ENCODE results near the gene TMEM272. TPM values are rescaled to one million over a fixed set of nuclear protein-coding genes. Genes with fewer than 3 reads are reported as not detected.
A peak's percentile ranks its signal among the peaks of the same experiment; 100 is the strongest.

TMEM272 gene
- total RNA-seq, 2 experiments from 2014 or later, result 0.10 to 0.31 TPM

GRCh38 chr13:51814071-51814470 is 30.9 kb downstream of the TMEM272 start:
- H3K4me1 Mint-ChIP-seq (ENCODE audit: low read depth), result peaks cover 57% of the 10 kb centered on the region
- no peaks in the 10 kb centered on the region for H3K9me3 Mint-ChIP-seq
- CTCF ChIA-PET, result interaction anchor here (0.6 to 7.3 kb wide), 13 partner anchors 8 to 387 kb away, joined by 3 to 158 read pairs (median 18); partner anchors contain the start of genes NEK5 and TMEM272
- POLR2A ChIA-PET, result interaction anchor here (1.8 to 3.0 kb wide), 2 partner anchors 9 to 12 kb away, joined by 8 to 13 read pairs; no protein-coding TSS in a partner anchor
- no peaks in the 10 kb centered on the region for H3K27me3 Mint-ChIP-seq
- H3K4me3 Mint-ChIP-seq, result no peak overlapping the region
- no peak overlapping the region for H3K27ac Mint-ChIP-seq
- H3K36me3 Mint-ChIP-seq, result peaks cover 3% of the 10 kb centered on the region
- intact Hi-C loops (cut with micrococcal nuclease), result loop anchor here (2.0 kb wide), 1 partner anchor 313 kb away; no protein-coding TSS in a partner anchor
- no peak for DNase-seq

DNA sequence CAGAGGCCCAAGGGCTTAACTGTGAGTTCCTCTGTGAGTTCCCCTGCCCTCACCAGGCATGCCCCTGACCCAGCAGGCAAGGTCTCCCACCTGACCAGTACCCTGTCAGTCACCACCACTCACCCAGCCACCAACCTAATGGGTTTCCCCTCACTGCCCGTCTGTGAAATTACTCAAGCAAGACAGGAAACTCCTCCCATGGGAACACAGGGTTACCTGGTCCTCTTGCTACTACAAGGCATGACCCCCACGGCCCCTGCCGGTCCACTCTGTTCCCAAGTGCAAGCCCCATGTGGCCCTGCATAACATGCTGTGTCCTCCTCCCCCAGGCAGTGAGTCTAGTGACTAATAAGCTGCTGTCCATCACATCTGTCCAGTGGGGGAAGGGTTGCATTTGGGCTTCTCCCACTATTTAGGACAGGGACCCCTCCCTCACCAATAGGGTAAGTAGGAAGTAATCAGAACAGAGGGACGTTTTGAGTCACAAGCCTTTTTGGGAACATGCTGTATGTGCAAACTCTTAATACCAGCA is 33.0 kb downstream of the TMEM272 start:
- intact Hi-C loops (cut with micrococcal nuclease), result no loop called here
- DNase-seq, result peak; percentile 65
- peak overlapping the region; percentile 65 for H3K27ac Mint-ChIP-seq
- H3K4me1 Mint-ChIP-seq (ENCODE audit: low read depth), result peaks cover 50% of the 10 kb centered on the region
- H3K36me3 Mint-ChIP-seq, result peaks cover 4% of the 10 kb centered on the region
- no peaks in the 10 kb centered on the region for H3K27me3 Mint-ChIP-seq
- no peak overlapping the region for H3K4me3 Mint-ChIP-seq
- CTCF ChIA-PET, result interaction anchor here (2.7 to 7.3 kb wide), 4 partner anchors 10 to 38 kb away, joined by 16 to 158 read pairs (median 68); no protein-coding TSS in a partner anchor
- H3K9me3 Mint-ChIP-seq, result no peaks in the 10 kb centered on the region
- POLR2A ChIA-PET, result no interaction called here

- H3K36me3 Mint-ChIP-seq, result peaks cover 4% of the 10 kb centered on the region
- peak overlapping the region; percentile 65 for H3K27ac Mint-ChIP-seq
- H3K9me3 Mint-ChIP-seq, result no peaks in the 10 kb centered on the region
- ChIA-PET POLR2A (no interaction called here), CTCF (interaction anchor here (1.4 to 7.3 kb wide), 3 partner anchors 10 to 39 kb away, joined by 4 to 158 read pairs (median 16); no protein-coding TSS in a partner anchor)
- H3K27me3 Mint-ChIP-seq, result no peaks in the 10 kb centered on the region
- no peak for DNase-seq
- intact Hi-C loops (cut with micrococcal nuclease), result no loop called here
- peaks cover 51% of the 10 kb centered on the region for H3K4me1 Mint-ChIP-seq (ENCODE audit: low read depth)
- no peak overlapping the region for H3K4me3 Mint-ChIP-seq
Measured at GRCh38 chr13:51811046-51811445, 33.9 kb downstream of the TMEM272 start.

DNA sequence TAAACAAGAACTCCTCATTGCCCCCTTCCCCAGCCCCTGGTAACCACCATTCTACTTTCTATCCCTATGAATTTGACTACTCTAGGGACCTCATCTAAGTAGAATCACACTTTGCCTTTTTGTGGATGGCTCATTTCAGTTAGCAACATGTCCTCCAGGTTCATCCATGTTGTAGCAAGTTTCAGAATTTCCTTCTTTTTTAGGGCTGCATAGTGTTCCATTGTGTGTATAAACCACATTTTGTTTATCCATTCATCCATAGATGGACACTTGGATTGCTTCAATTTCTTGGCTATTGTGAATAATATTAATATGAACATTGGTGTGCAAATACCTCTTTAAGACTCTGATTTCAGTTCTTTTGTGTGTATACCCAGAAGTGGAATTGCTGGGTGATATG is 36.2 kb downstream of the TMEM272 start:
- ChIA-PET CTCF (interaction anchor here (0.9 kb wide), 1 partner anchor 11 kb away, joined by 3 read pairs; no protein-coding TSS in a partner anchor), POLR2A (no interaction called here)
- no peak for DNase-seq
- Mint-ChIP-seq H3K27ac (no peak overlapping the region), H3K36me3 (peaks cover 6% of the 10 kb centered on the region), H3K4me1 (ENCODE audit: low read depth) (peaks cover 47% of the 10 kb centered on the region), H3K27me3 (no peaks in the 10 kb centered on the region), H3K9me3 (no peaks in the 10 kb centered on the region), H3K4me3 (no peak overlapping the region)
- intact Hi-C loops (cut with micrococcal nuclease), result no loop called here

GRCh38 chr13:51807041-51807440 is 37.9 kb downstream of the TMEM272 start:
- ChIA-PET CTCF (interaction anchor here (0.6 to 3.4 kb wide), 2 partner anchors 8 to 673 kb away, joined by 3 to 38 read pairs; no protein-coding TSS in a partner anchor), POLR2A (no interaction called here)
- Mint-ChIP-seq H3K27ac (no peak overlapping the region), H3K27me3 (peaks cover 2% of the 10 kb centered on the region), H3K36me3 (peaks cover 9% of the 10 kb centered on the region), H3K4me1 (ENCODE audit: low read depth) (peaks cover 56% of the 10 kb centered on the region), H3K4me3 (no peak overlapping the region), H3K9me3 (no peaks in the 10 kb centered on the region)
- no peak for DNase-seq
- intact Hi-C loops (cut with micrococcal nuclease), result no loop called here

DNA sequence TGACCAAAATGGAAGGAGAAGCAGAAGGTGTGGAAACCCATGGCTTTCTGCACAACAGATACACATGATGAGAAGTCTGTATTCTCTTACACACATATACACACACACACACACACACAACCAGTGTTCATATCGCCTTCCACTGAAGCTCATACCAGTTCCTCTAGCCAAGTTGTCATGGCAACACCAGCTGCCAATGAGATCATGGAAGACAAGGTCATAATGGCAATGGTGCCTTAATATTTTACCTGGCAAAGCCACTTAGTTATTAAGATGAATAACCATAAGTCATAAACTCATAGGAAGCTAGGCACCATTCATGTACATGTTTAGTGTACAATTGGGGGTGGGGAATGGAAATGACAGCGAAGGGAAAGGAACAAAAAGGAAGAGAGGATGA is 38.4 kb downstream of the TMEM272 start:
- ChIA-PET CTCF (interaction anchor here (3.4 kb wide), 1 partner anchor 9 kb away, joined by 38 read pairs; no protein-coding TSS in a partner anchor), POLR2A (no interaction called here)
- H3K9me3 Mint-ChIP-seq, result no peaks in the 10 kb centered on the region
- H3K4me3 Mint-ChIP-seq, result no peak overlapping the region
- DNase-seq, result peak; percentile 31
- H3K4me1 Mint-ChIP-seq (ENCODE audit: low read depth), result peaks cover 56% of the 10 kb centered on the region
- H3K27me3 Mint-ChIP-seq, result peaks cover 2% of the 10 kb centered on the region
- no peak overlapping the region for H3K27ac Mint-ChIP-seq
- H3K36me3 Mint-ChIP-seq, result peaks cover 9% of the 10 kb centered on the region
- intact Hi-C loops (cut with micrococcal nuclease), result no loop called here

DNA sequence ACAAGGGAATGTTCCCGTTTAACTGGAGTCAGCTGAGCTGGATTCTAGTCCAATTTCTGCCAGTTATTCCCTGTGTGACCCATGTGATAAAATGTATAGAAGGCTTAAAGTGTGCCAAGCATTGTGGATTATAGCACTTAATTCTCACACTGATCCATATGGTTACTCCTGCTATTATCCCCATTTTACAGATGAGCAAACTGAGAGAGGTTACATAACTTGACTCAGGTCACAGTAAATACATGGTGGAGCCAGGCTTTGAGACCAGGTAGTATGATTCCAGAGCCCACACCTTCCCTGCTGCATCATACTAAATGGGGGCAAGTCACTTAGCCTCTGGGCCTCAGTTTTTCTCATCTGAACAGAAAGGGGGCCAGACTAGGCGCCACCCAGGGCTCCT is 39.1 kb downstream of the TMEM272 start:
- Mint-ChIP-seq H3K36me3 (peaks cover 9% of the 10 kb centered on the region), H3K27ac (no peak overlapping the region), H3K27me3 (peaks cover 2% of the 10 kb centered on the region), H3K4me3 (no peak overlapping the region), H3K9me3 (no peaks in the 10 kb centered on the region), H3K4me1 (ENCODE audit: low read depth) (peaks cover 56% of the 10 kb centered on the region)
- intact Hi-C loops (cut with micrococcal nuclease), result no loop called here
- ChIA-PET POLR2A (interaction anchor here (0.8 to 1.9 kb wide), 6 partner anchors 8 to 353 kb away, joined by 3 to 8 read pairs (median 4); partner anchors contain the start of gene INTS6), CTCF (interaction anchor here (1.0 to 3.4 kb wide), 2 partner anchors 9 to 26 kb away, joined by 4 to 38 read pairs; no protein-coding TSS in a partner anchor)
- no peak for DNase-seq

GRCh38 chr13:51805313-51805712 is 39.7 kb downstream of the TMEM272 start:
- Mint-ChIP-seq H3K36me3 (peaks cover 9% of the 10 kb centered on the region), H3K4me1 (ENCODE audit: low read depth) (peaks cover 58% of the 10 kb centered on the region), H3K4me3 (peak overlapping the region; percentile 89), H3K9me3 (no peaks in the 10 kb centered on the region), H3K27ac (peak overlapping the region; percentile 100), H3K27me3 (peaks cover 2% of the 10 kb centered on the region)
- intact Hi-C loops (cut with micrococcal nuclease), result no loop called here
- POLR2A ChIA-PET, result interaction anchor here (0.7 to 1.9 kb wide), 8 partner anchors 9 to 353 kb away, joined by 3 to 8 read pairs (median 4); partner anchors contain the start of gene INTS6
- CTCF ChIA-PET, result interaction anchor here (1.0 to 3.4 kb wide), 2 partner anchors 10 to 26 kb away, joined by 4 to 38 read pairs; no protein-coding TSS in a partner anchor
- DNase-seq, result no peak

DNA sequence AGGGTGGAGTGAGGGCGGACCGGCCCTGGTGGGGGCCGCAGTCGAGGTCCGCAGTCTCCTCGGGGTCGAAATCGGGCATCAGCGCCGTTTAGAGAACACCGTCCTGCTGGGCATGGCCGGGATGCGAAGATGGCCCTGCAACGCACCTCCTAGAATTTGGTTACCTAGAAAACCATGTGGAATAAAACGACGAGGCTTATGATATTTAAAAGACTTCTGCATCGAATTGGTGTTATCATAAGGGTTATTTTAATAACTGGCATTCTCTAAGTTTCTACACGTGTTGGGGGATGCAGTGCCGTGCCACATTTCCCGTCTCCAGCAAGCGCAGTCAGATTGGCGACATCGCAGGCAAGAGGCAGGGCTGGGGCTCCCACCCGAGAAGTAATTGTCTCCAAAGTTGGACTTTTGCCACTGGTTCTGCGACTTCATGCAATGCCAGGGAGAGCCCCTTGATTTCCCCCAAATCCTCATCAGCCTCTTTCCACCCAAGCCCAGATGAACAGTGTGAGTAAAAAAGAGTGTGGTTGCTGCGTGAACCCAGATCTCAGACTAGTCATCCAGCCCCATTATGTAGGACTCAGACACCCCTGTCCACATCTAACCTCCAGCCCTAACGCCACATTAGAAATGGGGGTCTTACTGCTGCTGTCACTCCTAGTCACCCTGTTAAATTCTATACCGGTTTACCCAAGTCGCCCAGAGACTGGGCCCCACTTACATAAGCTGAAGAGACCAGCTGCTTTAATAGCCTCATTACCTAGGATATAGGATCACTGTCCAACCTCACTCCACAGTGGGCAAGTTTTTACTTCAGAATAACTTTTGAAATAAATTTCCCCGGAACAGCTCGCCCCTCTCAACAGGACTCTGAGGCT is 40.4 kb downstream of the TMEM272 start:
- H3K36me3 Mint-ChIP-seq, result peaks cover 9% of the 10 kb centered on the region
- H3K9me3 Mint-ChIP-seq, result no peaks in the 10 kb centered on the region
- H3K27me3 Mint-ChIP-seq, result peaks cover 2% of the 10 kb centered on the region
- peaks cover 59% of the 10 kb centered on the region for H3K4me1 Mint-ChIP-seq (ENCODE audit: low read depth)
- peak; percentile 69 for DNase-seq
- H3K4me3 Mint-ChIP-seq, result peak overlapping the region; percentile 89
- ChIA-PET CTCF (interaction anchor here (1.0 to 3.4 kb wide), 2 partner anchors 11 to 27 kb away, joined by 4 to 38 read pairs; no protein-coding TSS in a partner anchor), POLR2A (interaction anchor here (0.7 to 1.9 kb wide), 6 partner anchors 10 to 352 kb away, joined by 3 to 8 read pairs (median 4); partner anchors contain the start of gene INTS6)
- peak overlapping the region; percentile 100 for H3K27ac Mint-ChIP-seq
- intact Hi-C loops (cut with micrococcal nuclease), result loop anchor here (5.0 kb wide), 1 partner anchor 648 kb away; the partner anchor contains the start of gene VPS36

DNA sequence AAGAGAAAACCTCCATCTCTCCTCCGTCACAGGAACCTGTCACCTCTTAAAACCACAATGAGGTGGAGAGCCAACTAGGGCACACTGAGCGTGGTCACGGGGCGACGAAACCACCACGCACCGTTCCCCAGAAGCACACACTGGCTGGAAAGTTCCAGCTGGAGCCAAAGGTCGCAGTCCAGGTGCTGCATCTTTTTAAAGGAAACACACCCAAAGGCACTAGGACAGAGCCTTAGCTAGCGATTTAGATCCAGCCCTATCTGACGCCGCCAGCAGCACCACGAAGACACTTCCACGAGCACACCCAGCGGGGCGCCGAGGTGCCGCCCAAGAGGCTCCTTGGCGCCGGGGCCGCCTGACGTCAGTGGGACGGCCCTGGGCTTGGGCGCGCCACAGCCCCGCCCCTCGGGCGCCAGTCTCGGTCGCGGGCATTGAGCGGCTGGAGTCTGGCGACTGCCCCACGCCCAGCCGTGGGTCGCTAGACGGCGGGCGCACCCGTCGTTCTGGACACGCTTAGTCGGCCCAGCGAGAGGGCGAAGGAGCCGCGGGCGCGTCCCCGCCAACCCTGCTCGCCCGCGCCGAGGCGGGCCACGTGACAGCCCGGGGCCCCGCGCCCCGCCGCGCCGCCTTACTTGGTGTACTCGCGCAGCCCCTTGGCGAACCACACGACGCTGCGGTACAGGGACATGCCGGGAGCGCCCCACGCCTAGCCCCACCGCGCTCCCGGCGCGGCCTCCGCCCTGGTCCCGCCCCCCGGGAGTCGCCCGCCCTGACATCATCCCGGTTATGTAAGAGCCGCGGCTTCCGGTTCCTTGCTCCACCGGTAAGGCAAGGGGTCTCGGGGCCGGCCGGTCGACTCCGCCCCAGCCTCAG is 41.3 kb downstream of the TMEM272 start, which contains the start of gene DHRS12:
Gene DHRS12 (minus strand): TSS at position 742 of the 873 bp plus-strand sequence. CDS start 4,504 bp downstream, outside the sequence.
- Mint-ChIP-seq H3K27ac (peak within 1 kb of the TSS; percentile 100), H3K4me3 (peak within 1 kb of the TSS; percentile 94), H3K9me3 (no peaks in the 10 kb centered on the region), H3K36me3 (peaks cover 5% of the 10 kb centered on the region), H3K4me1 (ENCODE audit: low read depth) (peaks cover 58% of the 10 kb centered on the region), H3K27me3 (peaks cover 2% of the 10 kb centered on the region)
- ChIA-PET CTCF (interaction anchor here (0.6 to 3.5 kb wide), 4 partner anchors 10 to 218 kb away, joined by 3 to 17 read pairs (median 10); no protein-coding TSS in a partner anchor), POLR2A (interaction anchor here (0.7 to 2.3 kb wide), 8 partner anchors 16 to 1675 kb away, joined by 3 to 17 read pairs (median 4); partner anchors contain the start of gene INTS6)
- peak; percentile 89 for DNase-seq
- intact Hi-C loops (cut with micrococcal nuclease), result loop anchor here (1.0 to 5.0 kb wide), 8 partner anchors 16 to 649 kb away; partner anchors contain the start of genes ALG11, INTS6 and VPS36

All from activated CD4-positive, alpha-beta memory T cell treated with anti-CD3 and anti-CD28 coated beads for 36 hours (primary cell).